Measurements from ENCODE around the gene PNMA8B. TPM values are rescaled to one million over a fixed set of nuclear protein-coding genes. Genes with fewer than 3 reads are reported as not detected.
"Not testable (repeated sequence)": the region's sequence is repeated elsewhere in the genome, so short reads cannot be mapped to it uniquely, and the experiment has no call there.

Gene PNMA8B
- total and polyA plus RNA-seq, 2 donors = 4.4 to 4.7 TPM

- 93% methylated on average over 1 of the region's 1 CpG for WGBS
- no peaks in the 10 kb centered on the region for H3K9me3 ChIP-seq (ENCODE audit: control insufficient read depth in 2 of 2, insufficient read depth in 1 of 2, low read length in 1 of 2)
- H3K4me1 ChIP-seq (ENCODE audit: control insufficient read depth in 2 of 2, insufficient read depth in 2 of 2, low read length in 2 of 2) = peaks cover 0 to 6% of the 10 kb centered on the region in 2 donors
- no peak overlapping the region for H3K4me3 ChIP-seq (ENCODE audit: low read length in 2 of 2)
- H3K36me3 ChIP-seq (ENCODE audit: control insufficient read depth in 2 of 2, insufficient read depth in 2 of 2, low read length in 1 of 2) = no peaks in the 10 kb centered on the region
- DNase-seq (ENCODE audit: low read depth in 6 of 9, low spot score in 9 of 9) = no peak
- H3K27ac ChIP-seq (ENCODE audit: low read depth in 1 of 2, low read length in 1 of 2) = no peak overlapping the region
- peaks cover 0 to 18% of the 10 kb centered on the region in 2 donors for H3K27me3 ChIP-seq (ENCODE audit: control insufficient read depth in 2 of 2, insufficient read depth in 1 of 2, low read length in 1 of 2)
These were observed 35.0 kb upstream of the PNMA8B start for GRCh38 chr19:46530636-46531035.

DNA sequence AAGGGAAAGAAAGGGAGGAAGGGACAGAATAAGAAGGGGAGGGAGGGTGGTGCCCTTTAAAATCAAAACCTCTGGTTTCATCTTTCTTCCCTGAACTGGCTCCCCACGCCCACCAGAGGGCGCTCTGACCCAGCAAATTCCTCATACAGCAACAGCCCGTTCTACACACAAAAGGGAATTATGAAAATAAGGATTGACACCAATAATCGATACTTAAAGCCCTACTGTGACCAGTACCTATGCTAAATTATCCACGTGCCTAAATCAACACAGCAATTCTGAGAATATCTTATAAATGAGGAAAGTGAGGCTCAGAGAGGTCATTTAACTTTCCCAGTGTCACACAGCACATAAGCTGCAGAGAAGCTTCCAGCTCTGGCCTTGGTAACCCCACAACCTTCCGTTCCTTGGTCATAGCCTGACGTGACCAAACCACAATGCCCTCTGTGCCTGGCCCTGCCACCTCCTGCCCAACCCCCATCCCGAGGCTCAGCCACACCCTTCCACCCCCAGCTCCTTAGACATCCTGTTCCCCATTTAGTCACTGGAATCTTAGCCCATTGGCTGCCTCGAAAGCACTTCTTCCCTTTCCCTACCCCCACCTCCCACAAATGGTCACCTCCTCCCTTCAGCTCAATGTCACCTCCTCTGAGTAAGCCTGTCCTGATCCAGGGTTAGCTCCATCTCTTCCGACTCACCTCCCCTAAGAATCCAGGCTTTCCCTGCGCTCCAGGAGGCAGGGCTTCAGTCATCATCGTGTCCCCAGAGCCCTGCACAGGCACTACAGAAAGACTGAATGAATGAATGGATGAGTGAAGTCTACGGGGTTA, 34.2 kb upstream of the PNMA8B start:
- peak in 7 of 9 donors; percentile 40 to 80 (median 66) for DNase-seq (ENCODE audit: low read depth in 6 of 9, low spot score in 9 of 9)
- H3K4me3 ChIP-seq (ENCODE audit: low read length in 2 of 2) = no peak overlapping the region
- H3K27me3 ChIP-seq (ENCODE audit: control insufficient read depth in 2 of 2, insufficient read depth in 1 of 2, low read length in 1 of 2) = peaks cover 0 to 13% of the 10 kb centered on the region in 2 donors
- no peak overlapping the region for H3K27ac ChIP-seq (ENCODE audit: low read depth in 1 of 2, low read length in 1 of 2)
- WGBS = 13% methylated on average over 13 of the region's 13 CpGs
- no peaks in the 10 kb centered on the region for H3K36me3 ChIP-seq (ENCODE audit: control insufficient read depth in 2 of 2, insufficient read depth in 2 of 2, low read length in 1 of 2)
- H3K4me1 ChIP-seq (ENCODE audit: control insufficient read depth in 2 of 2, insufficient read depth in 2 of 2, low read length in 2 of 2) = peaks cover 0 to 6% of the 10 kb centered on the region in 2 donors
- peaks cover 0 to 3% of the 10 kb centered on the region in 2 donors for H3K9me3 ChIP-seq (ENCODE audit: control insufficient read depth in 2 of 2, insufficient read depth in 1 of 2, low read length in 1 of 2)

GRCh38 chr19:46528601-46529590, 33.2 kb upstream of the PNMA8B start:
- DNase-seq (ENCODE audit: low read depth in 6 of 9, low spot score in 9 of 9) = no peak
- Histone ChIP-seq H3K36me3 (ENCODE audit: control insufficient read depth in 2 of 2, insufficient read depth in 2 of 2, low read length in 1 of 2) (no peaks in the 10 kb centered on the region), H3K4me1 (ENCODE audit: control insufficient read depth in 2 of 2, insufficient read depth in 2 of 2, low read length in 2 of 2) (peaks cover 0 to 6% of the 10 kb centered on the region in 2 donors), H3K9me3 (ENCODE audit: control insufficient read depth in 2 of 2, insufficient read depth in 1 of 2, low read length in 1 of 2) (peaks cover 0 to 7% of the 10 kb centered on the region in 2 donors), H3K27me3 (ENCODE audit: control insufficient read depth in 2 of 2, insufficient read depth in 1 of 2, low read length in 1 of 2) (peaks cover 0 to 13% of the 10 kb centered on the region in 2 donors), H3K27ac (ENCODE audit: low read depth in 1 of 2, low read length in 1 of 2) (no peak overlapping the region), H3K4me3 (ENCODE audit: low read length in 2 of 2) (no peak overlapping the region)
- WGBS = 76% methylated on average over 25 of the region's 25 CpGs

GRCh38 chr19:46526801-46527200, 31.1 kb upstream of the PNMA8B start:
- H3K4me1 ChIP-seq (ENCODE audit: control insufficient read depth in 2 of 2, insufficient read depth in 2 of 2, low read length in 2 of 2) = peaks cover 0 to 15% of the 10 kb centered on the region in 2 donors
- not testable (repeated sequence) for H3K9me3 ChIP-seq (ENCODE audit: control insufficient read depth in 2 of 2, insufficient read depth in 1 of 2, low read length in 1 of 2); H3K4me3 ChIP-seq (ENCODE audit: low read length in 2 of 2); H3K36me3 ChIP-seq (ENCODE audit: control insufficient read depth in 2 of 2, insufficient read depth in 2 of 2, low read length in 1 of 2); DNase-seq (ENCODE audit: low read depth in 6 of 9, low spot score in 9 of 9); H3K27ac ChIP-seq (ENCODE audit: low read depth in 1 of 2, low read length in 1 of 2)
- H3K27me3 ChIP-seq (ENCODE audit: control insufficient read depth in 2 of 2, insufficient read depth in 1 of 2, low read length in 1 of 2) = peaks cover 0 to 10% of the 10 kb centered on the region in 2 donors
- WGBS = 96% methylated on average over 18 of the region's 18 CpGs

- Histone ChIP-seq H3K9me3 (ENCODE audit: control insufficient read depth in 2 of 2, insufficient read depth in 1 of 2, low read length in 1 of 2) (peaks cover 0 to 8% of the 10 kb centered on the region in 2 donors), H3K4me1 (ENCODE audit: control insufficient read depth in 2 of 2, insufficient read depth in 2 of 2, low read length in 2 of 2) (peaks cover 0 to 23% of the 10 kb centered on the region in 2 donors), H3K27ac (ENCODE audit: low read depth in 1 of 2, low read length in 1 of 2) (no peak overlapping the region), H3K27me3 (ENCODE audit: control insufficient read depth in 2 of 2, insufficient read depth in 1 of 2, low read length in 1 of 2) (no peaks in the 10 kb centered on the region), H3K4me3 (ENCODE audit: low read length in 2 of 2) (no peak overlapping the region), H3K36me3 (ENCODE audit: control insufficient read depth in 2 of 2, insufficient read depth in 2 of 2, low read length in 1 of 2) (no peaks in the 10 kb centered on the region)
- WGBS = 94% methylated on average over 2 of the region's 2 CpGs
- DNase-seq (ENCODE audit: low read depth in 6 of 9, low spot score in 9 of 9) = no peak
These were observed 28.6 kb upstream of the PNMA8B start for GRCh38 chr19:46524308-46524707.

GRCh38 chr19:46522988-46523387, 27.3 kb upstream of the PNMA8B start:
- H3K27me3 ChIP-seq (ENCODE audit: control insufficient read depth in 2 of 2, insufficient read depth in 1 of 2, low read length in 1 of 2); H3K4me3 ChIP-seq (ENCODE audit: low read length in 2 of 2); H3K9me3 ChIP-seq (ENCODE audit: control insufficient read depth in 2 of 2, insufficient read depth in 1 of 2, low read length in 1 of 2); H3K36me3 ChIP-seq (ENCODE audit: control insufficient read depth in 2 of 2, insufficient read depth in 2 of 2, low read length in 1 of 2): not testable (repeated sequence)
- H3K27ac ChIP-seq (ENCODE audit: low read depth in 1 of 2, low read length in 1 of 2) = peak overlapping the region; percentile 66 to 85
- DNase-seq (ENCODE audit: low read depth in 6 of 9, low spot score in 9 of 9) = peak in 5 of 9 donors; percentile 29 to 81 (median 44)
- peaks cover 0 to 23% of the 10 kb centered on the region in 2 donors for H3K4me1 ChIP-seq (ENCODE audit: control insufficient read depth in 2 of 2, insufficient read depth in 2 of 2, low read length in 2 of 2)
- WGBS = 37% methylated on average over 4 of the region's 4 CpGs

GRCh38 chr19:46521241-46521868, 25.7 kb upstream of the PNMA8B start:
- 96% methylated on average over 14 of the region's 14 CpGs for WGBS
- DNase-seq (ENCODE audit: low read depth in 6 of 9, low spot score in 9 of 9) = no peak
- peaks cover 0 to under 1% of the 10 kb centered on the region in 2 donors for H3K27me3 ChIP-seq (ENCODE audit: control insufficient read depth in 2 of 2, insufficient read depth in 1 of 2, low read length in 1 of 2)
- peaks cover 0 to 8% of the 10 kb centered on the region in 2 donors for H3K9me3 ChIP-seq (ENCODE audit: control insufficient read depth in 2 of 2, insufficient read depth in 1 of 2, low read length in 1 of 2)
- peak overlapping the region in 1 of 2 donors; percentile 65 for H3K27ac ChIP-seq (ENCODE audit: low read depth in 1 of 2, low read length in 1 of 2)
- no peak overlapping the region for H3K4me3 ChIP-seq (ENCODE audit: low read length in 2 of 2)
- no peaks in the 10 kb centered on the region for H3K36me3 ChIP-seq (ENCODE audit: control insufficient read depth in 2 of 2, insufficient read depth in 2 of 2, low read length in 1 of 2)
- peaks cover 0 to 23% of the 10 kb centered on the region in 2 donors for H3K4me1 ChIP-seq (ENCODE audit: control insufficient read depth in 2 of 2, insufficient read depth in 2 of 2, low read length in 2 of 2)

- H3K36me3 ChIP-seq (ENCODE audit: control insufficient read depth in 2 of 2, insufficient read depth in 2 of 2, low read length in 1 of 2) = no peaks in the 10 kb centered on the region
- DNase-seq (ENCODE audit: low read depth in 6 of 9, low spot score in 9 of 9) = no peak
- no peak overlapping the region for H3K4me3 ChIP-seq (ENCODE audit: low read length in 2 of 2)
- 81% methylated on average over 6 of the region's 6 CpGs for WGBS
- peaks cover 0 to 8% of the 10 kb centered on the region in 2 donors for H3K9me3 ChIP-seq (ENCODE audit: control insufficient read depth in 2 of 2, insufficient read depth in 1 of 2, low read length in 1 of 2)
- peak overlapping the region; percentile 52 to 71 for H3K27ac ChIP-seq (ENCODE audit: low read depth in 1 of 2, low read length in 1 of 2)
- peaks cover 0 to 23% of the 10 kb centered on the region in 2 donors for H3K4me1 ChIP-seq (ENCODE audit: control insufficient read depth in 2 of 2, insufficient read depth in 2 of 2, low read length in 2 of 2)
- H3K27me3 ChIP-seq (ENCODE audit: control insufficient read depth in 2 of 2, insufficient read depth in 1 of 2, low read length in 1 of 2) = peaks cover 0 to 3% of the 10 kb centered on the region in 2 donors
These were observed 24.9 kb upstream of the PNMA8B start for GRCh38 chr19:46520616-46521015.

Data from thymus (tissue), 11 donors.